AG10803 (cell line): ENCODE data around the gene TMEM132C.

Experiments
- DNase-seq: peaks from one replicate; pipeline ENCODE4 v3.0.0; 2010; ENCODE audit warnings: low read depth
- H3K4me3 ChIP-seq: 2 replicates; pipeline ENCODE4 v1.5.1; 2011; ENCODE audit warnings: mild to moderate bottlenecking, low read length, control low read depth
- CTCF ChIP-seq: conservative IDR thresholded peaks from 2 replicates; pipeline ENCODE4 v1.5.1; 2011; ENCODE audit warnings: mild to moderate bottlenecking, low read length, control low read depth, inconsistent platforms

Gene TMEM132C

GRCh38 chr12:128693771-128694170 lies 426.8 kb downstream of the TMEM132C start:
- no peak overlapping the region for H3K4me3 ChIP-seq
- no peak for DNase-seq
- no peak for TF ChIP-seq CTCF

- no peak overlapping the region for H3K4me3 ChIP-seq
- no peak for TF ChIP-seq CTCF
Measured at GRCh38 chr12:128694445-128694844, 427.5 kb downstream of the TMEM132C start.

DNA sequence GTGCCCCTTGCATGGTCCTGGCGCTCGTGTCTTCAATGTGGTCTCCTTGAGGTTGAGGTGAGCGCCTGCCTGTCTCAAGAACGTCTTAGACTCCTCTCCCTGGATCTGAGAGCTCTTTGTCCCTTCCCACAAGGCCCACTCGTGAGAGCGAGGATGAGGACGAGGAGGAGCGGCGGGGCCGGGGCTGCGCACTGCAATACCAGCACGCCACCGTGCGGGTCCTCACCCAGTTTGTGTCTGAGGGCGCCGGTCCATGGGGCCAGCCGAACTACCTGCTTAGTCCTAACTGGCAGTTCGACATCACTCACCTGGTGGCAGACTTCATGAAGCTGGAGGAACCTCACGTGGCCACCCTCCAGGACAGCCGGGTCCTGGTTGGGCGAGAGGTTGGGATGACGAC lies 428.7 kb downstream of the TMEM132C start:
- H3K4me3 ChIP-seq: no peak overlapping the region
- TF ChIP-seq CTCF: no peak
- DNase-seq: no peak

More at GRCh38 chr12:128694445-128694844, 427.5 kb downstream of the TMEM132C start:
- no peak for DNase-seq

- TF ChIP-seq CTCF: no peak
Measured at GRCh38 chr12:128698301-128698972, 431.5 kb downstream of the TMEM132C start.

GRCh38 chr12:128699106-128699505 lies 432.1 kb downstream of the TMEM132C start:
- no peak for DNase-seq
- TF ChIP-seq CTCF: no peak
- no peak overlapping the region for H3K4me3 ChIP-seq

More at GRCh38 chr12:128698301-128698972, 431.5 kb downstream of the TMEM132C start:
- no peak for DNase-seq
- no peak overlapping the region for H3K4me3 ChIP-seq

- no peak overlapping the region for H3K4me3 ChIP-seq
- no peak for DNase-seq
- TF ChIP-seq CTCF: no peak
Measured at GRCh38 chr12:128702371-128702770, 435.4 kb downstream of the TMEM132C start.

DNA sequence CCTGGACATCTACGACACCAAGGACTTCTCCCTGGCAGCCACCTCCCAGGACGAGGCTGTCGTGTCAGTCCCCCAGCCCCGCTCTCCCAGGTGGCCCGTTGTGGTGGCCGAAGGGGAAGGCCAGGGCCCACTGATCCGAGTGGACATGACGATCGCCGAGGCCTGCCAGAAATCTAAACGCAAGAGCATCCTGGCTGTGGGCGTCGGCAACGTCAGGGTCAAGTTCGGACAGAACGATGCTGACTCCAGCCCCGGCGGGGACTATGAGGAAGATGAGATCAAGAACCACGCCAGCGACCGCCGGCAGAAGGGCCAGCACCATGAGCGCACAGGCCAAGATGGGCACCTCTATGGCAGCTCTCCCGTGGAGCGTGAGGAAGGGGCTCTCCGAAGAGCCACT lies 438.2 kb downstream of the TMEM132C start:
- TF ChIP-seq CTCF: no peak
- no peak overlapping the region for H3K4me3 ChIP-seq
- no peak for DNase-seq
